Measurements from ENCODE around the gene SLC18A3.

GRCh38 chr10:49615721-49616120, 5.6 kb downstream of the SLC18A3 start:
- TF ChIP-seq CTCF (conservative IDR thresholded peaks at IDR 0.05 in 1 of 2, IDR thresholded peaks at IDR 0.05 in 1 of 2; ENCODE audit: extremely low read depth in 1 of 2, insufficient read depth in 1 of 2, low read depth in 1 of 2, low read length in 2 of 2) = no peak
- TF ChIP-seq EZH2 (IDR thresholded peaks at IDR 0.05; ENCODE audit: borderline replicate concordance, low read length) = no peak

Data from mammary epithelial cell (primary cell).